ENCODE data around the gene EHD1.

Gene EHD1

DNA sequence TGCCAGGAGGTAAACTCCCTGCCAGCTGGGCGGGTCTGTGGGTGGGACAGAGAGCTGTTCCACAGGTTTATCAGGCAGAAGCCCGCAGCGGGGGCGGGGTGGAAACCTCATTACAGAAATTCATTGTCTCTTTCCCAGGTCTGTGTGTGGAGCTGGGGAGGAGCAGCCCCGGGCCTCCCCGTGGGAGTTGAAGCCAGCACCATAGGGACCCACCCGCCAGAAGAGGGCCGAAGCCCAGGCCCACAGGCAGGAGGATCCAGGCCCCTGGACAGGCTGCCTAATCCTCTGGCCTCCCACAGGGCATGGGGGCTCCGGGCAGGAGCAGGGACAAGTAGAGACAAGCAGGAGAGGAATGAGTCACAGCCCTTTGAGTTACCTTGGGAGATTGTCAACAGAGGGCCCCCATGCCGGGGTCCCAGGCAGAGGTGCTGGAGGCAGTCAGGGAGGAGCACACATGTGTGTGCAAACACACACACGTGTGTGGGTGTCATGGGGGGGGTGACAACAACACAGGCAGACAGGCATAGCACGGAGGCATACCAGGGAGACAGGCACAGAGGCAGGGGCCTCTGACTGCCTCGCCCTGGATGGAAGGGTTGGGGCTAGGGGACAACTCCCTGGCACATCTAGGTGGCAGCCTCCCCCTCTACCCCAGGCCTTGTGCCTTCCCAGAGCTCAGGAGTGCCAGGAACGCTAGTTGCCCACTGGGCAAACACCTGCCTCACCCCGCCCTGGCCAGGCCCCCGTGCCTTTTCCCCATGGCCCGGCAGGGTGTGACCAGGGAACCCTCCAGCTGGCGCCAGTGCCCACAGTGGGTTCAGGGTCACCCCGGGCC is 35.4 kb downstream of the EHD1 start:
- Histone ChIP-seq H3F3A (ENCODE audit: control insufficient read depth, insufficient read depth) (peaks cover 17% of the 10 kb centered on the region), H3K27me3 (ENCODE audit: control insufficient read depth, low read length) (no peaks in the 10 kb centered on the region), H3K27ac (ENCODE audit: low read depth, low read length) (no peak overlapping the region)

DNA sequence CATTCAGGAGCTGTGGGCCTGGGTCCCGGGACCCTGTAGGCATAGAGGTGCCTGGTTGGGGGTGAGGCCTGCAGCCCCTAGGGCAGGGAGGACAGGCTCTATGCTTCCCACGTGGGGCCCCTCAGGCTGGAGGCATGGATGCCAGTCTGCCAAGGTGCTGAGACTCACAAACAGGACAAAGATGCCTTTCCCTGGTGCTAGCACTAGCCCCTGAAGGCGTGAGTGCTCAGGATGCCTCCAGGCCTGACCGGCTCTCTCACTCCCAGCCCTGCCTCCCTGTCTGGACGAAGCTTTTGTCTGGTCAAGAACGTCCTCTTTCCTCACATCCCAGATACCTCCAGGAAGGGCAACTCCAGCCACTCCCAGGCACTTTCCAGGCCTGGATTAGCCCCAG is 36.1 kb downstream of the EHD1 start:
- Histone ChIP-seq H3K9me2 (replicated peaks; ENCODE audit: control insufficient read depth, low read length) (no peaks in the 10 kb centered on the region), H4K20me1 (ENCODE audit: control insufficient read depth, insufficient read depth, low read depth, low read length) (no peaks in the 10 kb centered on the region), H3K79me2 (ENCODE audit: control insufficient read depth, low read length) (no peaks in the 10 kb centered on the region), H3K4me1 (ENCODE audit: control insufficient read depth, low read length) (peaks cover 24% of the 10 kb centered on the region), H3F3A (ENCODE audit: control insufficient read depth, insufficient read depth) (peaks cover 11% of the 10 kb centered on the region), H3K27ac (ENCODE audit: low read depth, low read length) (no peak overlapping the region), H3K27me3 (ENCODE audit: control insufficient read depth, low read length) (no peaks in the 10 kb centered on the region), H3K9me3 (ENCODE audit: control insufficient read depth, insufficient read depth, low read length) (no peaks in the 10 kb centered on the region), H3K4me3 (ENCODE audit: low read length) (no peak overlapping the region), H3K4me2 (ENCODE audit: low read length) (no peak overlapping the region), H3K36me3 (ENCODE audit: control insufficient read depth, low read length) (no peaks in the 10 kb centered on the region)
- no peak for TF ChIP-seq EZH2phosphoT487 (IDR thresholded peaks at IDR 0.05; ENCODE audit: borderline replicate concordance, low read length)
- TF ChIP-seq, protein P1, sequence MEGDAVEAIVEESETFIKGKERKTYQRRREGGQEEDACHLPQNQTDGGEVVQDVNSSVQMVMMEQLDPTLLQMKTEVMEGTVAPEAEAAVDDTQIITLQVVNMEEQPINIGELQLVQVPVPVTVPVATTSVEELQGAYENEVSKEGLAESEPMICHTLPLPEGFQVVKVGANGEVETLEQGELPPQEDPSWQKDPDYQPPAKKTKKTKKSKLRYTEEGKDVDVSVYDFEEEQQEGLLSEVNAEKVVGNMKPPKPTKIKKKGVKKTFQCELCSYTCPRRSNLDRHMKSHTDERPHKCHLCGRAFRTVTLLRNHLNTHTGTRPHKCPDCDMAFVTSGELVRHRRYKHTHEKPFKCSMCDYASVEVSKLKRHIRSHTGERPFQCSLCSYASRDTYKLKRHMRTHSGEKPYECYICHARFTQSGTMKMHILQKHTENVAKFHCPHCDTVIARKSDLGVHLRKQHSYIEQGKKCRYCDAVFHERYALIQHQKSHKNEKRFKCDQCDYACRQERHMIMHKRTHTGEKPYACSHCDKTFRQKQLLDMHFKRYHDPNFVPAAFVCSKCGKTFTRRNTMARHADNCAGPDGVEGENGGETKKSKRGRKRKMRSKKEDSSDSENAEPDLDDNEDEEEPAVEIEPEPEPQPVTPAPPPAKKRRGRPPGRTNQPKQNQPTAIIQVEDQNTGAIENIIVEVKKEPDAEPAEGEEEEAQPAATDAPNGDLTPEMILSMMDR (IDR thresholded peaks at IDR 0.05; ENCODE audit: low read depth, low read length, poor library complexity, severe bottlenecking), result no peak

More for the DNA sequence above, 35.4 kb downstream of the EHD1 start:
- H4K20me1 ChIP-seq (ENCODE audit: control insufficient read depth, insufficient read depth, low read depth, low read length), result no peaks in the 10 kb centered on the region
- H3K4me3 ChIP-seq (ENCODE audit: low read length), result no peak overlapping the region
- H3K4me2 ChIP-seq (ENCODE audit: low read length), result no peak overlapping the region
- H3K36me3 ChIP-seq (ENCODE audit: control insufficient read depth, low read length), result no peaks in the 10 kb centered on the region
- H3K4me1 ChIP-seq (ENCODE audit: control insufficient read depth, low read length), result peaks cover 31% of the 10 kb centered on the region
- TF ChIP-seq, protein P1 (IDR thresholded peaks at IDR 0.05; ENCODE audit: low read depth, low read length, poor library complexity, severe bottlenecking), result no peak
- no peak for TF ChIP-seq EZH2phosphoT487 (IDR thresholded peaks at IDR 0.05; ENCODE audit: borderline replicate concordance, low read length)
- H3K79me2 ChIP-seq (ENCODE audit: control insufficient read depth, low read length), result no peaks in the 10 kb centered on the region
- H3K9me3 ChIP-seq (ENCODE audit: control insufficient read depth, insufficient read depth, low read length), result no peaks in the 10 kb centered on the region
- no peaks in the 10 kb centered on the region for H3K9me2 ChIP-seq (replicated peaks; ENCODE audit: control insufficient read depth, low read length)

DNA sequence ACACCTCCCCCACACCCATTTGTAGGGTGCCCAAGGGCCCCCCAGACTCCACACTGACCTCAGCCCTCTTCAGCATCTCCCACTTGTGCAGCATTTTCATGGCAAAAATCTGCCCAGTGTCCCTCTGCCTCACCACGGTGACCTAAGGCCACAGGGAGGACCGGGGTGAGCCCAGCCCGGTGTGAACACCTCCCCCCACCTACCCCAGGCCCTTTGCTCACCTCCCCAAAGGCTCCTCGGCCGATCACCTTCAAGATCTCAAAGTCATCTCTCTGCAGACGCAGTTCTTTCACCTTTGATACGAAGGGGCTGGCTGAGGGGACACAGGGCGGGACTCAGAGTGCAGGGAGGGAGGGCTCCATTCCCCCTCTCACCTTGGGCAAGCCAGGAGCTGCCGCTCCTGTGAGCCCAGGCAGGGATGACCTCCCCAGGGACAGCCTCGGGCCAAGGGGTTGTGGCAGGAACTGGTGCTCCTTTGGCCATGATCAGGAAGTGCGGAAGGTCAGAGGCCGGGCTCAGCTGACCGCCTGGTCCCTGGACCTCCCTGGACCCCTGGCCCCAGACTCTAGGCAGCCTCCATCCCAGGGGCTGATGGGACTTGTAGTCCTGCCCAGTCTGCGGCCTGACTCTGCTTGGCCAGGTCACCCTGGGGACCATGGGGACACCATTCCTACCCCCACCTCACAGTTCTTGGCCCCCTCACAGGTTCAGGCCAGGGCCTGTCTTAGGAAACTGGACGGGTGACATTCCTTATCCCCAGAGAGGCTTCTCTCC is 36.6 kb downstream of the EHD1 start:
- peaks cover 18% of the 10 kb centered on the region for H3K4me1 ChIP-seq (ENCODE audit: control insufficient read depth, low read length)
- H3K27me3 ChIP-seq (ENCODE audit: control insufficient read depth, low read length), result no peaks in the 10 kb centered on the region
- no peaks in the 10 kb centered on the region for H3K9me3 ChIP-seq (ENCODE audit: control insufficient read depth, insufficient read depth, low read length)
- H3K27ac ChIP-seq (ENCODE audit: low read depth, low read length), result no peak overlapping the region
- TF ChIP-seq EZH2phosphoT487 (IDR thresholded peaks at IDR 0.05; ENCODE audit: borderline replicate concordance, low read length), result no peak
- TF ChIP-seq, protein P1 (IDR thresholded peaks at IDR 0.05; ENCODE audit: low read depth, low read length, poor library complexity, severe bottlenecking), result no peak
- H3F3A ChIP-seq (ENCODE audit: control insufficient read depth, insufficient read depth), result peaks cover 10% of the 10 kb centered on the region
- H3K9me2 ChIP-seq (replicated peaks; ENCODE audit: control insufficient read depth, low read length), result no peaks in the 10 kb centered on the region
- no peak overlapping the region for H3K4me2 ChIP-seq (ENCODE audit: low read length)
- no peaks in the 10 kb centered on the region for H3K79me2 ChIP-seq (ENCODE audit: control insufficient read depth, low read length)
- H3K36me3 ChIP-seq (ENCODE audit: control insufficient read depth, low read length), result no peaks in the 10 kb centered on the region
- H3K4me3 ChIP-seq (ENCODE audit: low read length), result no peak overlapping the region
- no peaks in the 10 kb centered on the region for H4K20me1 ChIP-seq (ENCODE audit: control insufficient read depth, insufficient read depth, low read depth, low read length)
